ENCODE data around the gene FBXO41.
"Not testable (repeated sequence)": the region's sequence is repeated elsewhere in the genome, so short reads cannot be mapped to it uniquely, and the experiment has no call there.

FBXO41 gene

GRCh38 chr2:73266061-73266901 lies 18.0 kb downstream of the FBXO41 start:
- no peak for TF ChIP-seq CTCF (IDR thresholded peaks at IDR 0.05; ENCODE audit: insufficient read depth, missing control alignments)
- DNase-seq (ENCODE audit: insufficient read length, low spot score) (no peak), FAIRE-seq (no peak)

GRCh38 chr2:73265298-73266060 lies 18.8 kb downstream of the FBXO41 start:
- TF ChIP-seq CTCF (IDR thresholded peaks at IDR 0.05; ENCODE audit: insufficient read depth, missing control alignments): no peak
- DNase-seq (ENCODE audit: insufficient read length, low spot score) (no peak), FAIRE-seq (no peak)

GRCh38 chr2:73264783-73265182 lies 19.5 kb downstream of the FBXO41 start:
- no peak for TF ChIP-seq CTCF (IDR thresholded peaks at IDR 0.05; ENCODE audit: insufficient read depth, missing control alignments)
- DNase-seq (ENCODE audit: insufficient read length, low spot score) (no peak), FAIRE-seq (no peak)

GRCh38 chr2:73264332-73264606 lies 20.0 kb downstream of the FBXO41 start:
- FAIRE-seq (no peak), DNase-seq (ENCODE audit: insufficient read length, low spot score) (no peak)
- no peak for TF ChIP-seq CTCF (IDR thresholded peaks at IDR 0.05; ENCODE audit: insufficient read depth, missing control alignments)

GRCh38 chr2:73263540-73264331 lies 20.5 kb downstream of the FBXO41 start:
- FAIRE-seq: no peak
- no peak for DNase-seq (ENCODE audit: insufficient read length, low spot score)
- TF ChIP-seq CTCF (IDR thresholded peaks at IDR 0.05; ENCODE audit: insufficient read depth, missing control alignments): no peak

GRCh38 chr2:73262691-73263429 lies 21.4 kb downstream of the FBXO41 start:
- FAIRE-seq; DNase-seq (ENCODE audit: insufficient read length, low spot score): not testable (repeated sequence)

- FAIRE-seq (no peak), DNase-seq (ENCODE audit: insufficient read length, low spot score) (no peak)
- no peak for TF ChIP-seq CTCF (IDR thresholded peaks at IDR 0.05; ENCODE audit: insufficient read depth, missing control alignments)
These were observed 22.1 kb downstream of the FBXO41 start for GRCh38 chr2:73262108-73262651.
